Breast epithelium (tissue), 3 donors: ENCODE data around the gene TOE1.

Experiments
- POLR2AphosphoS5 ChIP-seq, 3 donors: sonication (generic); formaldehyde crosslinking; IDR thresholded peaks; one replicate each; pipeline ENCODE4 v1.6.1; 2017; ENCODE audit warnings: antibody characterized with exemption in 3 of 3
- TF ChIP-seq, protein P1 (sequence below), 3 donors: fragments of 450-650 bp; IDR thresholded peaks; one replicate each; pipeline ENCODE4 v1.5.1; 2016 to 2017; ENCODE audit warnings: antibody characterized with exemption in 3 of 3, mild to moderate bottlenecking in 3 of 3, moderate library complexity in 3 of 3

DNA sequence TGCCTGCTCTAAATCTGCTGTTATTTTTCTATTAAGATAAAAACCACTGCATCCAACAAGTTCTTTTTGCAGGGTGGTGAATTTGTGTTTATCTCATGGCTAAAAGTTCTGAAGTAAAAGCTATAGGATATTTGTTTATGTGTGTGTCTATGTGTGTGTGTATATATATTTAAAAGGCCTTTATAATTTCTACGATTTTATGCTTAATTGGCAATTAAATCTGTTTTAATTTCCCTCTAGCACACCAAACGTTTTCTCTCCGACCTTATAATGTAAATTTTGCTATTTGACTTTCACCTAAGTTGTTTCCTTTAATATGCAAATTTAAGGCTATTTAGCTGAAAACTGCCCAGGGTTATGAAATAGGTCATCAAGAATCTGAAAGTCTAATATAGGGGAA lies 33.1 kb upstream of the TOE1 start:
- TF ChIP-seq, protein P1, sequence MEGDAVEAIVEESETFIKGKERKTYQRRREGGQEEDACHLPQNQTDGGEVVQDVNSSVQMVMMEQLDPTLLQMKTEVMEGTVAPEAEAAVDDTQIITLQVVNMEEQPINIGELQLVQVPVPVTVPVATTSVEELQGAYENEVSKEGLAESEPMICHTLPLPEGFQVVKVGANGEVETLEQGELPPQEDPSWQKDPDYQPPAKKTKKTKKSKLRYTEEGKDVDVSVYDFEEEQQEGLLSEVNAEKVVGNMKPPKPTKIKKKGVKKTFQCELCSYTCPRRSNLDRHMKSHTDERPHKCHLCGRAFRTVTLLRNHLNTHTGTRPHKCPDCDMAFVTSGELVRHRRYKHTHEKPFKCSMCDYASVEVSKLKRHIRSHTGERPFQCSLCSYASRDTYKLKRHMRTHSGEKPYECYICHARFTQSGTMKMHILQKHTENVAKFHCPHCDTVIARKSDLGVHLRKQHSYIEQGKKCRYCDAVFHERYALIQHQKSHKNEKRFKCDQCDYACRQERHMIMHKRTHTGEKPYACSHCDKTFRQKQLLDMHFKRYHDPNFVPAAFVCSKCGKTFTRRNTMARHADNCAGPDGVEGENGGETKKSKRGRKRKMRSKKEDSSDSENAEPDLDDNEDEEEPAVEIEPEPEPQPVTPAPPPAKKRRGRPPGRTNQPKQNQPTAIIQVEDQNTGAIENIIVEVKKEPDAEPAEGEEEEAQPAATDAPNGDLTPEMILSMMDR (IDR thresholded peaks at IDR 0.05), result no peak
- no peak for TF ChIP-seq POLR2AphosphoS5 (IDR thresholded peaks at IDR 0.05)
